GM19043 (cell line): ENCODE data around the gene LAMC2.

Experiments used
- ATAC-seq: cut with Tn5 transposase; IDR thresholded peaks from one replicate; pipeline ENCODE4 v1.9.1; 2021; ENCODE audit warnings: low read depth; ENCODE audit not compliant: unreplicated experiment

The LAMC2 gene

DNA sequence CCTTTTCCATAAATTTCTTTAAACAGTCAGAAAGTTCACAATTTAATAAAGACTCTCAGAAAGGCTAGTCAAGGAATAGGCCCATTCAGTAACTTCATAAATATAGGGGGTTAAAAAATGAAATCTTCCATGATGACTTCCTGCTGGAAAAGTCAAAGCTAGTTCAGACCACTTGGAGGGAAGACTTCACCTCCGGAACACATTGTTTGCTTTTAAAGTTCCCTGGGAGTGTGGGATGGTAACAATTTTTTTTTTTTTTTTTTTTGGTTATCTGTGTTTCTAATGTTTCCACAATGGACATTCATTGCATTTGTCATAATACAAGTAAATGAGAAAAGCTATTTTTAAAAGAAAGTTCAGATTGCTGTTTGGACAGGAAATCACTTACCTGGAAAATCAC, 18.4 kb upstream of the LAMC2 start:
- ATAC-seq = no peak

- no peak for ATAC-seq
Observed at GRCh38 chr1:183168308-183168707, 17.8 kb upstream of the LAMC2 start.

GRCh38 chr1:183173828-183174227, 12.2 kb upstream of the LAMC2 start:
- ATAC-seq = no peak

- ATAC-seq = no peak
Observed at GRCh38 chr1:183175631-183176030, 10.4 kb upstream of the LAMC2 start.

- ATAC-seq = no peak
Observed at GRCh38 chr1:183178545-183178944, 7.5 kb upstream of the LAMC2 start.

DNA sequence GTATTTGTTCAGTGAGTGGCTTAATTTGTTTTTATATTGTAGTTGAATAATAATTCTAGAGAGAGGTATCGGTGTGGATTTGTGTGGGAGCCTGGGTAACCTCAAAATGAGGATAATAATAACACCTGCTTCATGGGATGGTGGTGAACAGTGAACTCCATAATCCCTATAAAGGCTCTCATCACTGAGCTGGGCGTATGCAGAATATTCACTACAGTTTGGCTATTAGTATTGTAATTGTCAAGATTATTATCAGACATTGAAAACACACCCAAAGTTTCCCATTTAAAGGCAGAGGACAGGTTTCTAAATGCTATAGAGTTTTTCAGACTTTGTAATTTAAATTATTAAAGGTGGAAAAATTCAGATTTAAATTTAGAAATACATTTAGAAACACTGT, 7.0 kb upstream of the LAMC2 start:
- no peak for ATAC-seq

- peak; percentile 44 for ATAC-seq
Observed at GRCh38 chr1:183180218-183180617, 5.8 kb upstream of the LAMC2 start.

DNA sequence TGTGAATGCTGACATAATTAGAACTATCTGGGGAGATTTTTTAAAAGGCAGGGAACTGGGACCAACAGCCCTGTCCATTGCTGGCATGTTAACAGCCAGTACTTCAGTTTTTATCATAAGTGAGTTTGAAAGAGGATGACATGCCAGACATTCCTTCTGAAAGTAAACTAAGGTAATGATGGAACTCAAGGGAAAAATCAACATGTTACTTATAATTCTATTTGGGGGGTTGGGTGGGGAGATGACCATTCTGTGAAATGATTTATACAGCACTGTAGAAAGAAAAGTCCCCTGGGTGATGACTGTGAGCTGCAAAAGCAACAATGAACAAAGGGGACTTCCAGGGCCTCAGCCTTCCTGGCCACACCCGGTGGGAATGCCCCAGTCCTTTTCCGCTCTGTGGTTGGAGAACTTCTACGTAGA, 5.4 kb upstream of the LAMC2 start:
- no peak for ATAC-seq

GRCh38 chr1:183186841-183187240, 777 bp downstream of the LAMC2 start:
- ATAC-seq = no peak

GRCh38 chr1:183188240-183188639, 2.2 kb downstream of the LAMC2 start:
- ATAC-seq = no peak

GRCh38 chr1:183191833-183192232, 5.8 kb downstream of the LAMC2 start:
- no peak for ATAC-seq

DNA sequence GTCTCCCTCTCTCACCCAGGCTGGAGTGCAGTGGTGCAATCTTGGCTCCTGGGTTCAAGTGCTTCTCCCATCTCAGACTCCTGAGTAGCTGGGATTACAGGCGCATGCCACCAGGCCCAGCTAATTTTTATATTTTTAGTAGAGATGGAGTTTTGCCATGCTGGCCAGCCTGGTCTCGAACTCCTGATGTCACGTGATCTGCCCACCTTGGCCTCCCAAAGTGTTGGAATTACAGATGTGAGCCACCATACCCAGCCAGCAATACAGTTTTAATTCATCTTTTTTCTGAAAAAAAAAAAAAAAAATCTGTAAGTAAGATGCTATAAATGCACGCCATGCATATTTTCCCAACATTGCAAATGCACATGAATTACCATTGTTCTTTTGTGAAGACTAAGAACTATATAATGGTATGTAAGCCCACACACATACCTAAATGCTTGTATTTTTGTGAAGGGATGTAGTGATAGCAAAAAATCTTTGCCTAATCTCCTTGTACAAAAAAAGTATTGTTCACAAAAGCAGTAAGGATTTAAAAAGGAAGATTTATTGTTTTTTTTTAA, 8.0 kb downstream of the LAMC2 start:
- ATAC-seq = no peak

GRCh38 chr1:183194527-183195141, 8.6 kb downstream of the LAMC2 start:
- ATAC-seq = peak; percentile 98

- peak; percentile 23 for ATAC-seq
Observed at GRCh38 chr1:183195142-183195574, 9.1 kb downstream of the LAMC2 start.

DNA sequence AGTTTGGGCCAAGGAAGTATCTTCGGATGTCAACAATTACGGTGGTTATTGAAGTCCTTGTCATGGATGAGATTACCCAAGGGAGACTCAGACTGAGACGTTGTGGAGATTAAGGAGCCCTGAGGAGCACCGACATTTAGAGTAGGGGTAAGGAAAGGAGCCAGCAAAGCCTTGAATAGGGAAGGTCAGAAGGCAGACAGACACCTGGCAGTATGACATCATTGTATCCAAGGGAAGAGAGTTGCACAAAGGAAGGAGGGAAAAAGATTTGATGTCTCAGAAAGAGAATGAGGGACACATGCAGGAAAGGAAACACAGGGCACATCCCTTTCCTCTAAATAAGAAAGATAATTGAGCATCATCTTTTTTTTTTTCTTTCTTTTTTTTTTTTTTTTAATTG, 11.7 kb downstream of the LAMC2 start:
- no peak for ATAC-seq

DNA sequence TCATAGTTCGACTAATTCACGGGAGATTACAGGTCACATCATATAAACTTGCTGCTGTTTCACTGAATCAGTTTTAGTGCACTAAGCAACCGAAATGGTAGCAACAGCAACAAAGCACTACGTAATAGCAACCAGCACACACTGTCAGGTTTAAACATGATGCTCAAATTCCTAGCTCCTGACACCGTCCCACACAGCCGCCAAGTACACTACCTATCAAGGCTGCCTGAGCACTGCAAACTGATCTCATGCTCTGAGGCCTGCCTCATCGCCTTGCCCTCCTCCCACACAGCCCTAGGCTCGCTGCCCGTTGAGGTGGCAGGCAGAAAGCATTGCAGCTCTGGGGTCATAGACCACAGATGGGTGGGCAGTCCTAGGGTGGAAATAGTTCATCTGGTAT, 12.4 kb downstream of the LAMC2 start:
- ATAC-seq = no peak

DNA sequence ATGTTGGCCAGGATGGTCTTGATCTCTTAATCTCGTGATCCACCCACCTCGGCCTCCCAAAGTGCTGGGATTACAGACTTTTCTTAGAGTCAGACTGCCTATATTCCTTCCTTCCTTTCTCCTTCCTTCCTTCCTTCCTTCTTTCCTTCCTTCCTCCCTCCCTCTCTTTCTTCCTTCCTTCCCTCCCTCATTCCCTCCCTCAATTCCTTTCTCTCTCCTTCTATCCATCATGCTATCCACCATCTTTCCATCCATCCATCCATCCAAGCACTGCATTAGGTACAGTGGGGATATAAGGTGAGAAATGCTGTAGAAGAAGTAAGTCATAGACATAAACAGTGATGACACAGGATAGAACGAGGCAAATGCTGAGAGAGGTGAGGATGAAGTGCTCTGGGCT, 13.2 kb downstream of the LAMC2 start:
- ATAC-seq = no peak

- ATAC-seq = no peak
Observed at GRCh38 chr1:183200451-183200850, 14.4 kb downstream of the LAMC2 start.

GRCh38 chr1:183203094-183203493, 17.0 kb downstream of the LAMC2 start:
- ATAC-seq = no peak

DNA sequence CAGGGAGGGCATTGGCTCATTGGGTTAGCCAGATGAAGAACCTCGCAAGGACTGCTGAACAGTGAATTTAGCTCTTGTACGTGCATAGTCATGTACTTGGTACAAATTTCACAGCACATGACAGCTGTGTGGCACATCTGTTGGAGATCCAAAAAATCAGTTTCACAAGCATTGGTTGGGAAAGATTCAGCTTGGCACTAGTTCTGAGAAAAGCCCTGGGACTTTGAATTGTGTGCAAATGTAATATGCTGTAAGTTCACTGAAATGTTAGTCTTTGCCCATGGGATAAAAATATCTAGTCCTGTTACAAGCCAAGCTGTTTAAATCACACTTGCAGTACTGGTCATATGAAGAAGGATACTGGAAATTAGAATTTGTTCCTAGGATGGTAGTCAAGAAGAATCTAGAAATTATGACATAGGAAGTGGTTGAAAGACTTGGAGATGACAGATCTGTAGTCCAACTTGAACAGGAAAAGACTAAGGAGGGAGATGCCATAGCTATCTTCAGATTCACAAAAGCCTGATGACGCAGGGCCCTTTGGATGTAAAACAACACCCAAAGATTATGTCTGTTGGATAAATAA, 19.2 kb downstream of the LAMC2 start:
- no peak for ATAC-seq

DNA sequence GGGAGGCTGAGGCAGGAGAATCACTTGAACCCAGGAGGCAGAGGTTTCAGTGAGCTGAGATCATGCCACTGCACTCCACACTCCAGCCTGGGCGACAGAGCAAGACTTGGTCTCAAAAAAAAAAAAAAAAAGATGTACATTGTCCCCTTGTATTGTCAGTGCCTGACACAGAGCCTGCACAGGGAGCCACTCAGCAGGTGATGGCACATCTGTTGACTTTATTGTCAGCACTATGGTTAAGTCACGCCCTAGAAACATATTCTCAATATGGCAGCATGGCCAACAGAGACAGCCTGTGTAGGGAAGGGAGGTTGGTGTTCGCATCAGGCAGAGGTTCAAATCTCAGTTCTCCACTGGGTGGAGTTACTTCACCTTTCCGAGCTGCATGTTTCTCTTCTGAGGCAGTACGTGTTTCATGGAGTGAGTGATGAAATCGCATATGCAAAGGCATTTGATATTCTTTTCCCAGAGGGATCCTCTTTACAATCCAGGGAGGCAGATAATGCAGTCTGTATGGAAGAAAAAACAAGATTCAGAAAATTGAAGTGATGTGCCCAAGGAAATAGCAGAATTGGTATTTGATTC, 20.6 kb downstream of the LAMC2 start:
- no peak for ATAC-seq
